Anterior cingulate cortex (tissue), 58 donors: ENCODE data around the gene EXOC3L2.
A peak's percentile ranks its signal among the peaks of the same experiment; 100 is the strongest.

Experiments used
- DNase-seq, 58 donors: peaks; one replicate each; lab custom pipeline; 2025; lab: John Stamatoyannopoulos, UW

The EXOC3L2 gene

DNA sequence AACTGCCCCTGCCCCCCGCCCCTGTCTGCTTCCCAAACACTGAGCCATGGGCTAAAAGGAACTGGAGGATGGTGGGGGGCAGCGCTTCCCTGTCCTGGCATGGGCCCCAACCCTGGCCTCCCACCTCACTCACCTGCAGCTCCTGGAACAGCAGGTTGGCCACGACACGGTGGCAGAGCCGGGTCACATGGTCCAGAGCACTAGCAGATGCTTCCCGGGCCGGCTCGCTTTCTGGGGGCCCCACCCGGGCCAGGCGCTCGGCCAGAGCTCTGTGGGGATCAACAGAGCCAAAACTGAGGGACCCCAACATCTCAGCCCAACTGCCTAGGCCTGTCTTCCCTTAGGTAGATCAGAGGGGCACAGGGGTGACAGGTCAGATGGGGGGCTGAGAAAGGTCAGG, 20.6 kb downstream of the EXOC3L2 start:
- no peak for DNase-seq

GRCh38 chr19:45223879-45224278, 21.3 kb downstream of the EXOC3L2 start:
- no peak for DNase-seq

DNA sequence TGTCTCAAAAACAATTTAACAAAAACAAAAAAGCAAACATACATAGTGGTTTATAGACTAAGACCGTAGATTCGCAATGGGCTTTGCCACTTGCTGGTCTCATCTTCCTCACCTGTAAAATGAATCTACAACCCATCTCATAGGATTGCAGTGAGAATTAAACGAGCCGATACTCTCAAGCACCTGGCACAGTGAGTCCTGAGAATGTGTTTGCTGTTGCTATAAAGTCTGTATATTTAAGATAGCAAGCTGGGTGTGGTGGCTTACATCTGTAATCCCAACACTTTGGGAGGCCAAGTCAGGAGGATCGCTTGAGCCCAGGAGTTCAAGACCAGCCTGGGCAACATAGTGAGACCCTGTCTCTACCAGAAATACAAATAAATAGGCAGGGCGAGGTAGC, 22.5 kb downstream of the EXOC3L2 start:
- DNase-seq, result no peak

DNA sequence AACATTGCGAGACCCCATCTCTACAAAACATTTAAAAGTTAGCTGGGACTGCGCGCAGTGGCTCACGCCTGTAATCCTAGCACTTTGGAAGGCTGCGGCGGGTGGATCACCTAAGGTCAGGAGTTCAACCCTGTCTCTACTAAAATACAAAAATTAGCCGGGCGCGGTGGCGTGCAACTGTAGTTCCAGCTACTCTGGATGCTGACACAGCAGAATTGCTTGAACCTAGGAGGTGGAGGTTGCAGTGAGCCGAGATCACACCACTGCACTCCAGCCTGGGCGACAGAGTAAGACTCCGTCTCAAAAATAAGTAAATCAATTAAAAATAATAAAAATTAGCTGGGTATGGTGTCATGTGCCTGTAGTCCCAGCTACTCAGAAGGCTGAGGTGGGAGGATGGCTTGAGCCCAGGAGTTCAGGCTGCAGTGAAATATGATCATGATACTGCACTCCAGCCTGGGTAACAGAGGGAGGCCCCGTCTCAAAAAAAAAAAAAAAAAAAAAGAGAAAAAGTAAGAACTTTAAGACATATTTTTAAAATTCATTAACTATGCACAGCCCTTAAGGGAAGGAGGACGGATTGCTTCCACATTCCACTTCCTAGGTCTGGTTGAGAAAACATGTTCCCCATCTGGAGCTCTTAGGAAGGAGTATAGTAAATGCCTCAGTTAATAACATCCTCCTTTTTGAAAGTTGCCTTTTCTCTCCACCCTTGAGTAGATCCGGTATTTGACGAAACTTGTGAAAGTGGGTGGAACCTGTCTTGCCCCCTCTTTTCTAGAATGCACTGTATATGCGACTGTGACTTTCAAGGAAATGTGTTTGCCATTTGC, 26.1 kb downstream of the EXOC3L2 start:
- DNase-seq, result no peak

DNA sequence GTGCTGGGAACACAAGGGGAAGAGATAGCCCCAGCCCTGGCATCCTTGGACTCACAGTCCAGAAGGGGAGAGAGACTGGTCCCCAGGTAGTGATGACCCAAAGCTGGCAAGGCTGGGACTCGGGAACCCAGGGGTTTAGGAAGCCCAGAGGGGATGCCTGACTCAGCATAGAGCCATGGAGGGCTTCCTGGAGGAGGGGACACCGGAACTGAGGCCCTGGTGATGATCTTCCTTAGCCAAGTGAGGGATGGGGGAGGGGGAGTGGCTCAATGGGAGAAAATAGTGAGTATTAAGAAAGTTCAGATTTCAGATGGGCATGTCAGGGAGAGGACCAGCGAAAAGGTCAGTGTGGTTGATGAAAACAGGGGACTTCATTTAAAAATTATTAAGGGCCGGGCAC, 26.8 kb downstream of the EXOC3L2 start:
- DNase-seq, result no peak

GRCh38 chr19:45217957-45218334, 27.3 kb downstream of the EXOC3L2 start:
- no peak for DNase-seq

GRCh38 chr19:45217193-45217956, 27.8 kb downstream of the EXOC3L2 start:
- DNase-seq, result no peak

- DNase-seq, result no peak
Observed at GRCh38 chr19:45216667-45217066, 28.5 kb downstream of the EXOC3L2 start.

GRCh38 chr19:45215391-45216191, 29.6 kb downstream of the EXOC3L2 start:
- no peak for DNase-seq

DNA sequence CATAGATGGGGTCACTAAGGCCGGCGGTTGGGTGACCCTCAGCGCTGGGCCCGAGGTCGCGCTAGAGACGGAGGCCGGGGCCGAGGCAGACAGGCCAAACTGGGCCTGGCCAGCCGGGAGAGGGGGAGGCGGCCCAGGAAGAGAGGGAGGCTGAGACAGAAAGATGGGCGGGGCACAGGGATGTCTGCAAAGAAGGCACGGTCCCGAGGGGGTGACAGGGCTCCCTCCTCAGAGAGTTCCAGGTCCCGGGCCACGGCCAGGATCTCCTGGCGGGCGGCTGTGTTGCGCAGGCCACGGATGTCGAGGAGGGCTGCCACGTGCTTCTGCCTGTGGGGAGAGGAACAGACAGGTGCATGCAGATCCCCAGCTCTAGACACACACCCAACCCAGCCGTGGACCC, 32.2 kb downstream of the EXOC3L2 start:
- no peak for DNase-seq

GRCh38 chr19:45211751-45212381, 33.3 kb downstream of the EXOC3L2 start:
- no peak for DNase-seq

GRCh38 chr19:45206328-45206727, 38.9 kb downstream of the EXOC3L2 start:
- DNase-seq, result no peak

DNA sequence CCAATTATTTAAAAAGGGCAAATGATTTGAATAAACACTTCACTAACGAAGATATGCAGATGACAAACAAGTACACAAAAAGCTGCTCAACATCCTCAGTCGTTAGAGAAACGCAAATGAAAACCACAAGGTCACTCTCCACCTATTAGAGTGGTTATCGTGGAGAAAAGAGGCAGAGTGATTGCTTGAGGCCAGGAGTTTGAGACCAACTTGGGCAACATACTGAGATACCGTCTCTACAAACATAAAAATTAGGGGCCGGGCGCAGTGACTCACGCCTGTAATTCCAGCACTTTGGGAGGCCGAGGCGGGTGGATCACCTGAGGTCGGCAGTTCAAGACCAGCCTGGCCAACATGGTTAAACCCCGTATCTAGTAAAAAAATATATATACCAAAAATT, 39.4 kb downstream of the EXOC3L2 start:
- DNase-seq, result no peak

- no peak for DNase-seq
Observed at GRCh38 chr19:45202637-45203036, 42.6 kb downstream of the EXOC3L2 start.

DNA sequence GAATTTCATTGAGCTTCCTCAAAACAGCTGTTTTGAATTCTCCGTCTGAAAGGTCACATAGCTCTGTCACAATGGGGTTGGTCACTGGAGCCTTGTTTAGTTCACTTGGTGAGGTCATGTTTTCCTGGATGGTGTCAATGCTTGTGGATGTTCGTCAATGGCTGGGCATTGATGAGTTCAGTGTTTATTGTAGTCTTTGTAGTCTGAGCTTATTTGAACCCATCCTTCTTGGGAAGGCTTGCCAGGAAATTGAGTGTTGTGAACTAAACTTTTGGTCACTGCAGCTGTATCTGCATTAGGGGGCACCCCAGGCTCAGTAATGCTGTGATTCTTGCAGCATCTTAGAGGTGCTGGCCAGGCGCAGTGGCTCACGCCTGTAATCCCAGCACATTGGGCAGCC, 44.6 kb downstream of the EXOC3L2 start:
- DNase-seq, result peak in 32 of 58 donors; percentile 0 to 56 (median 12)

DNA sequence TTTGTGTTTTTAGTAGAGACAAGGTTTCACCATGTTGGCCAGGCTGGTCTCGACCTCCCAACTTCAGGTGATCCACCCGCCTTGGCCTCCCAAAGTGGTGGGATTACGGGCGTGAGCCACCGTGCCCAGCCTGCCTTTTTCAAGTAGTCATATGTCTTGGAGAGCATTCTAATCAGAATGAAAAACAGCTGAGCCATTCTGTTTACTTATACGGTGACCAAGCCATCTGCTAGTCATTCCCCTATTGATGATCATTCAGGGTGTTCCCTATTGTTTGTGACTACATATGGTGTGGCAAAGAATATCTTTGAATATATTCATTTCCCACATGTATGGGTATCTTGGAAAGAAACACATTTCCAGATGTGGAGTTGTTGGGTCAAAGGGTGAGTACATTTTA, 49.4 kb downstream of the EXOC3L2 start:
- no peak for DNase-seq

DNA sequence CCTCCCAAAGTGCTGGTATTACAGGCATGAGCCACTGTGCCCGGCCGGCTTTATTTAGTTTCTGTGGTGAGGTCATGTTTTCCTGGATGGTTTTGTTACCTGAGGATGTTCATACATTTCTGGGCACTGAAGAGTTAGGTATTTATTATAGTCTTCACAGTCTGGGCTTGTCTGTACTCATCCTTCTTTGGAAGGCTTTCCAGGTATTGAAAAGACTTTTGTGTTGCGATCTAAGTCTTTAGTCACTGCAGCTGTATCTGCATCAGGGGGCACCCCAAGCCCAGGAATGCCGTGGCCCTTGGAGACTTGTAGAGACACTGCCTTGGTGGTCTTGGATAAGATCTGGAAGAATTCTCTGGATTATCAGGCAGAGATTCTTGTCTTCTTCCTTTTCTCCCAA, 53.8 kb downstream of the EXOC3L2 start:
- no peak for DNase-seq

GRCh38 chr19:45189971-45190370, 55.2 kb downstream of the EXOC3L2 start:
- no peak for DNase-seq

- DNase-seq, result no peak
Observed at GRCh38 chr19:45187421-45188100, 57.6 kb downstream of the EXOC3L2 start.
